ENCODE results near the gene SLC13A2. TPM values are rescaled to one million over a fixed set of nuclear protein-coding genes. Genes with fewer than 3 reads are reported as not detected.

SLC13A2 gene
- total RNA-seq, 1 experiment from 2014 or later: not detected

DNA sequence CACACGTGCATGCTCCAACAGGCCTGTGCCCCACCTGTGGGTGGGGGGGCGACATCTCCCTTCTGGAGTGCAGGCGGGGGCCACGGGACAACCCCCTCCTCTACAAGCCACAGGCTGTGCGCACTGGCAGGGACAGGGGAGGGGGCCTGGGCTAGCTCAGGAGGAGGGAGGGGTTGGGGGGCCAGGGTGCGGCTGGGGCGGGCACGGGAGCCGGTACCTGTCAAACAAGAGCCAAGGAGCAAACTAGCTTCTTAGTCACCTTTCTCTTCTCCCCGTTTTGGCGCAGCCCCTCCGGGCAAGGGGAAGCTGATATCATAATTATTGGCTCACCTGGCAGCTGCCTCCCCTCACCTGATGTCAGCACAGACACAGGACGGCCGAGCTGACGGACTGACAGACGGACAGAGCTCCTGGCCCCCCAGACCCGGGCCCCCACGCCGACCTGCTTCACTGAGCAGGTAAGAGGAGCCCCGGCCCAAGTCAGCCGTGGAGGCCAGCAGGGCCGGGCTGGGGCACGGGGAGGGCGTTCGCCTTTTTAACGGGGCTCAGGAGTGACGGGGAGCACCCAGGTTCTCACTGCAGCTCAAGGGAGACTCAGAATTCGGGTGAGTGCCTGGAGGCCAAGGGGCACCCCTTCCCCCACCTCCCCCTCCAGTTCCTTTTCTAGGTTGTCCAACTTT is 32.7 kb downstream of the SLC13A2 start, which contains the start of gene FOXN1:
Gene FOXN1 (plus strand): TSS at position 363 of the 680 bp plus-strand sequence. CDS start 17,622 bp downstream, outside the sequence.
- intact Hi-C loops (cut with micrococcal nuclease; ENCODE audit: unreplicated experiment): no loop called here
- BruUV-seq (replicated peaks): no TSS peak
- H3K4me1 ChIP-seq (ENCODE audit: control insufficient read depth, insufficient read depth, low read length): no peaks in the 10 kb centered on the region
- DNase-seq (ENCODE audit: low read depth, low spot score): no peak
- H3K4me3 ChIP-seq (ENCODE audit: low read depth in 2 of 2, low read length in 2 of 2): no peak within 1 kb of the TSS
- ChIA-PET CTCF (no interaction called here), POLR2A (no interaction called here)
- H3K27me3 ChIP-seq (ENCODE audit: control insufficient read depth, insufficient read depth, low read length): peaks cover 6% of the 10 kb centered on the region
- no peaks in the 10 kb centered on the region for H3K9me3 ChIP-seq (ENCODE audit: control insufficient read depth, insufficient read depth, low read depth, low read length)
- H3K27ac ChIP-seq (ENCODE audit: low read length): no peak within 1 kb of the TSS
- TF ChIP-seq POLR2AphosphoS5 (IDR thresholded peaks at IDR 0.05; ENCODE audit: low read depth, low read length): no peak
- TF ChIP-seq, protein P1, sequence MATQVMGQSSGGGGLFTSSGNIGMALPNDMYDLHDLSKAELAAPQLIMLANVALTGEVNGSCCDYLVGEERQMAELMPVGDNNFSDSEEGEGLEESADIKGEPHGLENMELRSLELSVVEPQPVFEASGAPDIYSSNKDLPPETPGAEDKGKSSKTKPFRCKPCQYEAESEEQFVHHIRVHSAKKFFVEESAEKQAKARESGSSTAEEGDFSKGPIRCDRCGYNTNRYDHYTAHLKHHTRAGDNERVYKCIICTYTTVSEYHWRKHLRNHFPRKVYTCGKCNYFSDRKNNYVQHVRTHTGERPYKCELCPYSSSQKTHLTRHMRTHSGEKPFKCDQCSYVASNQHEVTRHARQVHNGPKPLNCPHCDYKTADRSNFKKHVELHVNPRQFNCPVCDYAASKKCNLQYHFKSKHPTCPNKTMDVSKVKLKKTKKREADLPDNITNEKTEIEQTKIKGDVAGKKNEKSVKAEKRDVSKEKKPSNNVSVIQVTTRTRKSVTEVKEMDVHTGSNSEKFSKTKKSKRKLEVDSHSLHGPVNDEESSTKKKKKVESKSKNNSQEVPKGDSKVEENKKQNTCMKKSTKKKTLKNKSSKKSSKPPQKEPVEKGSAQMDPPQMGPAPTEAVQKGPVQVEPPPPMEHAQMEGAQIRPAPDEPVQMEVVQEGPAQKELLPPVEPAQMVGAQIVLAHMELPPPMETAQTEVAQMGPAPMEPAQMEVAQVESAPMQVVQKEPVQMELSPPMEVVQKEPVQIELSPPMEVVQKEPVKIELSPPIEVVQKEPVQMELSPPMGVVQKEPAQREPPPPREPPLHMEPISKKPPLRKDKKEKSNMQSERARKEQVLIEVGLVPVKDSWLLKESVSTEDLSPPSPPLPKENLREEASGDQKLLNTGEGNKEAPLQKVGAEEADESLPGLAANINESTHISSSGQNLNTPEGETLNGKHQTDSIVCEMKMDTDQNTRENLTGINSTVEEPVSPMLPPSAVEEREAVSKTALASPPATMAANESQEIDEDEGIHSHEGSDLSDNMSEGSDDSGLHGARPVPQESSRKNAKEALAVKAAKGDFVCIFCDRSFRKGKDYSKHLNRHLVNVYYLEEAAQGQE (IDR thresholded peaks at IDR 0.05; ENCODE audit: insufficient read depth in 1 of 2, low read depth in 2 of 2, low read length in 1 of 2): no peak
- no peak for TF ChIP-seq TCF7L2 (IDR thresholded peaks at IDR 0.05; ENCODE audit: low read depth, low read length)
- TF ChIP-seq, protein P2, sequence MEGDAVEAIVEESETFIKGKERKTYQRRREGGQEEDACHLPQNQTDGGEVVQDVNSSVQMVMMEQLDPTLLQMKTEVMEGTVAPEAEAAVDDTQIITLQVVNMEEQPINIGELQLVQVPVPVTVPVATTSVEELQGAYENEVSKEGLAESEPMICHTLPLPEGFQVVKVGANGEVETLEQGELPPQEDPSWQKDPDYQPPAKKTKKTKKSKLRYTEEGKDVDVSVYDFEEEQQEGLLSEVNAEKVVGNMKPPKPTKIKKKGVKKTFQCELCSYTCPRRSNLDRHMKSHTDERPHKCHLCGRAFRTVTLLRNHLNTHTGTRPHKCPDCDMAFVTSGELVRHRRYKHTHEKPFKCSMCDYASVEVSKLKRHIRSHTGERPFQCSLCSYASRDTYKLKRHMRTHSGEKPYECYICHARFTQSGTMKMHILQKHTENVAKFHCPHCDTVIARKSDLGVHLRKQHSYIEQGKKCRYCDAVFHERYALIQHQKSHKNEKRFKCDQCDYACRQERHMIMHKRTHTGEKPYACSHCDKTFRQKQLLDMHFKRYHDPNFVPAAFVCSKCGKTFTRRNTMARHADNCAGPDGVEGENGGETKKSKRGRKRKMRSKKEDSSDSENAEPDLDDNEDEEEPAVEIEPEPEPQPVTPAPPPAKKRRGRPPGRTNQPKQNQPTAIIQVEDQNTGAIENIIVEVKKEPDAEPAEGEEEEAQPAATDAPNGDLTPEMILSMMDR (IDR thresholded peaks at IDR 0.05): no peak
- no peak for TF ChIP-seq SIN3A (IDR thresholded peaks at IDR 0.05; ENCODE audit: borderline replicate concordance, insufficient read depth, low read depth, low read length)
- in situ Hi-C loops (cut with HindIII; ENCODE audit: low pct_unique_long_range_greater_than_20kb, low sequenced_read_pairs): no loop called here
- H3K36me3 ChIP-seq (ENCODE audit: control insufficient read depth, insufficient read depth, low read length): no peaks in the 10 kb centered on the region
- ATAC-seq: no peak

DNA sequence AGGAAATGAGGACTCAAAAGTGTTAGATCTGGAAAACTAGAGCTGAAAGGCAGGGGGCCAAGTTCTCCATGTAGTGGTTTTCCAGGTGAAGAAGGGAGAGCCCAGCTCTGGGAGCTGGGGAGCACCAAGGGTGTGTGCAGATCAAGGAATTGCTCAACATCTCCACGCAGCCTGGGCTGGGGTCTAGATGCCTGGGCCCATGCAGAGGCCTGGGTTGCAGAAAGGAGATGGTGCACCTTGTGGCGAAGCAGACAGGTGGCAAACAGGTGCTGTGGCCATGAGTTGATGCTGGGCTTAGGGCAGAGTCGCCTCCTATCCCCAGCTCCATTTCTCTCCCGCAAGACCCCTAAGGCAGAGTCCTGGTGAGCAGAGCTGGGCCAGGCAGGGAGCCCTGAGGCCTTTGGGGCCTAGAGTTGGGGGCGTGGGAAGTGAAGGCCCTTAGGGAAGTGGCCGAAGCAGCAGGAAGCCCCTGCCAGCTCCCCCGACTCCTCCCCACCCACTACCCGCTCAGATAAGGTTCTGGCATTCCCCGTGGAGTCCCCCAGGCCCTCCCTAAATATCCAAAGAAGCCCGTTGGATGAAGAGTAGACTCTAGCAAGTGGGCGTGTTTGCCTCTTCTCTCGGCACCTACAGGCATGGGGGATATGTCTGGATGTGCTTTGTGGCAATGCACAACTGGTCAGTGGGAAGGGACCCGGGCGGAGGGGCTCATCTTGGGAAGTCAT is 33.5 kb downstream of the SLC13A2 start:
- no peak for DNase-seq (ENCODE audit: low read depth, low spot score)
- peaks cover 6% of the 10 kb centered on the region for H3K27me3 ChIP-seq (ENCODE audit: control insufficient read depth, insufficient read depth, low read length)
- H3K4me3 ChIP-seq (ENCODE audit: low read depth in 2 of 2, low read length in 2 of 2): no peak overlapping the region
- no peak for ATAC-seq
- no TSS peak for BruUV-seq (replicated peaks)
- intact Hi-C loops (cut with micrococcal nuclease; ENCODE audit: unreplicated experiment) (no loop called here), in situ Hi-C loops (cut with HindIII; ENCODE audit: low pct_unique_long_range_greater_than_20kb, low sequenced_read_pairs) (no loop called here)
- H3K27ac ChIP-seq (ENCODE audit: low read length): no peak overlapping the region
- H3K4me1 ChIP-seq (ENCODE audit: control insufficient read depth, insufficient read depth, low read length): no peaks in the 10 kb centered on the region
- no peaks in the 10 kb centered on the region for H3K36me3 ChIP-seq (ENCODE audit: control insufficient read depth, insufficient read depth, low read length)
- POLR2A ChIA-PET: no interaction called here
- H3K9me3 ChIP-seq (ENCODE audit: control insufficient read depth, insufficient read depth, low read depth, low read length): no peaks in the 10 kb centered on the region
- CTCF ChIA-PET: no interaction called here
- no peak for TF ChIP-seq TCF7L2 (IDR thresholded peaks at IDR 0.05; ENCODE audit: low read depth, low read length)
- TF ChIP-seq, protein P2 (IDR thresholded peaks at IDR 0.05): no peak
- no peak for TF ChIP-seq SIN3A (IDR thresholded peaks at IDR 0.05; ENCODE audit: borderline replicate concordance, insufficient read depth, low read depth, low read length)
- no peak for TF ChIP-seq POLR2AphosphoS5 (IDR thresholded peaks at IDR 0.05; ENCODE audit: low read depth, low read length)
- TF ChIP-seq, protein P1 (IDR thresholded peaks at IDR 0.05; ENCODE audit: insufficient read depth in 1 of 2, low read depth in 2 of 2, low read length in 1 of 2): no peak
